Measurements from ENCODE around the gene CPNE7. TPM values are rescaled to one million over a fixed set of nuclear protein-coding genes. Genes with fewer than 3 reads are reported as not detected.

CPNE7 gene
- total and polyA plus RNA-seq, 2 donors (not counting 1 experiment from before 2014, with no cell fraction given) = 10.2 to 53.0 TPM

DNA sequence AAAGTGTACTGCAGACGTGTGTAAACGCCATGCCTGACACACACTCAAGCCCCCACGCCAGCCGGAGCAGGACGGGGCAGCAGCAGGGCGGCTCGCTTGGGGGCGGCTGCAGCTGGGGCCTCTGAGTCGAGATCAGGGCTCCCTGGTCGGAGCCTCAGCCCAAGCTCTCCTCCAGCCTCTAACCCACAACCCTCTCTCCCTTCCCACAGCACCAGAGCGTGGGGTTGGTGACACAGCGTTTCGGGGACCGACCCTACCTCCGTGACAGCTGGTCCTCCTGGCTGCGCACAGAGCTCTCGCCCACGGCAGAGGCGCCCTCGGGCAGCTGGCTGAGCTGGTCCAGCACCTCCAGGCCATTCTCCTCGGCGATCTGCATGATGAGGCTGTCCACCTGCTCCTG lies 70.7 kb downstream of the CPNE7 start:
- H3K36me3 ChIP-seq (ENCODE audit: control insufficient read depth, insufficient read depth, low read length) = peaks cover 23% of the 10 kb centered on the region
- H3K9ac ChIP-seq (ENCODE audit: insufficient read depth, low read length) = no peak overlapping the region
- H2AFZ ChIP-seq (ENCODE audit: low read length) = no peak overlapping the region
- no peak overlapping the region for H3K4me2 ChIP-seq (ENCODE audit: extremely low read depth, insufficient read depth, low read length)
- peaks cover 2% of the 10 kb centered on the region for H3K79me2 ChIP-seq (ENCODE audit: control insufficient read depth, insufficient read depth, low read length)
- H4K20me1 ChIP-seq (ENCODE audit: control insufficient read depth, extremely low read depth, insufficient read depth, low read length) = no peaks in the 10 kb centered on the region
- H3K9me3 ChIP-seq (ENCODE audit: control insufficient read depth, insufficient read depth, low read depth, low read length) = no peaks in the 10 kb centered on the region
- no peaks in the 10 kb centered on the region for H3K27me3 ChIP-seq (ENCODE audit: control insufficient read depth, insufficient read depth, low read length)
- no peak overlapping the region for H3K4me3 ChIP-seq (replicated peaks in 1 of 4; ENCODE audit: control extremely low read depth in 1 of 4, insufficient read depth in 1 of 4, low read depth in 3 of 4, low read length in 4 of 4)
- no peak overlapping the region for H3K27ac ChIP-seq (ENCODE audit: insufficient read depth, low read length)
- no peak for DNase-seq (ENCODE audit: low read depth in 2 of 2)
- H3K4me1 ChIP-seq (ENCODE audit: control insufficient read depth, extremely low read depth, insufficient read depth, low read length) = no peaks in the 10 kb centered on the region
- no peak for TF ChIP-seq EZH2 (IDR thresholded peaks at IDR 0.05; ENCODE audit: low read length, missing control alignments)
- TF ChIP-seq, protein P1, sequence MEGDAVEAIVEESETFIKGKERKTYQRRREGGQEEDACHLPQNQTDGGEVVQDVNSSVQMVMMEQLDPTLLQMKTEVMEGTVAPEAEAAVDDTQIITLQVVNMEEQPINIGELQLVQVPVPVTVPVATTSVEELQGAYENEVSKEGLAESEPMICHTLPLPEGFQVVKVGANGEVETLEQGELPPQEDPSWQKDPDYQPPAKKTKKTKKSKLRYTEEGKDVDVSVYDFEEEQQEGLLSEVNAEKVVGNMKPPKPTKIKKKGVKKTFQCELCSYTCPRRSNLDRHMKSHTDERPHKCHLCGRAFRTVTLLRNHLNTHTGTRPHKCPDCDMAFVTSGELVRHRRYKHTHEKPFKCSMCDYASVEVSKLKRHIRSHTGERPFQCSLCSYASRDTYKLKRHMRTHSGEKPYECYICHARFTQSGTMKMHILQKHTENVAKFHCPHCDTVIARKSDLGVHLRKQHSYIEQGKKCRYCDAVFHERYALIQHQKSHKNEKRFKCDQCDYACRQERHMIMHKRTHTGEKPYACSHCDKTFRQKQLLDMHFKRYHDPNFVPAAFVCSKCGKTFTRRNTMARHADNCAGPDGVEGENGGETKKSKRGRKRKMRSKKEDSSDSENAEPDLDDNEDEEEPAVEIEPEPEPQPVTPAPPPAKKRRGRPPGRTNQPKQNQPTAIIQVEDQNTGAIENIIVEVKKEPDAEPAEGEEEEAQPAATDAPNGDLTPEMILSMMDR (conservative IDR thresholded peaks at IDR 0.05 in 1 of 2, IDR thresholded peaks at IDR 0.05 in 1 of 2; ENCODE audit: low read depth in 1 of 2, low read length in 2 of 2) = no peak

Other genes starting within 250 kb of the CPNE7 start
- gene ANKRD11, start 85.2 kb upstream of the CPNE7 start, total RNA-seq = 39.8 and 71.2 TPM in 2 replicates
- 41.5 and 48.8 TPM in 2 replicates for gene ANKRD11, start 85.2 kb upstream of the CPNE7 start, polyA plus RNA-seq
- 83.5 and 107 TPM in 2 replicates for gene SPG7, start 67.4 kb upstream of the CPNE7 start, total RNA-seq
- gene SPG7, start 67.4 kb upstream of the CPNE7 start, polyA plus RNA-seq = 35.1 and 53.3 TPM in 2 replicates
- gene RPL13, start 15.1 kb upstream of the CPNE7 start, total RNA-seq = 3,823 and 3,824 TPM in 2 replicates
- gene RPL13, start 15.1 kb upstream of the CPNE7 start, polyA plus RNA-seq = 1,441 and 1,442 TPM in 2 replicates
- gene DPEP1, start 37.9 kb downstream of the CPNE7 start, total RNA-seq = under 0.01 and 0.17 TPM in 2 replicates
- not detected in 2 replicates for gene DPEP1, start 37.9 kb downstream of the CPNE7 start, polyA plus RNA-seq
- 60.9 and 66.2 TPM in 2 replicates for gene CHMP1A, start 82.0 kb downstream of the CPNE7 start, total RNA-seq
- 61.0 and 65.3 TPM in 2 replicates for gene CHMP1A, start 82.0 kb downstream of the CPNE7 start, polyA plus RNA-seq
- gene SPATA33, start 82.1 kb downstream of the CPNE7 start, total RNA-seq = 1.5 and 2.0 TPM in 2 replicates
- gene SPATA33, start 82.1 kb downstream of the CPNE7 start, polyA plus RNA-seq = 2.8 and 5.2 TPM in 2 replicates
- gene CDK10, start 110.9 kb downstream of the CPNE7 start, total RNA-seq = 37.5 and 41.9 TPM in 2 replicates
- gene CDK10, start 110.9 kb downstream of the CPNE7 start, polyA plus RNA-seq = 22.9 and 27.3 TPM in 2 replicates
- 7.3 and 10.3 TPM in 2 replicates for gene SPATA2L, start 125.9 kb downstream of the CPNE7 start, total RNA-seq
- 1.7 and 1.8 TPM in 2 replicates for gene SPATA2L, start 125.9 kb downstream of the CPNE7 start, polyA plus RNA-seq
- gene VPS9D1, start 145.1 kb downstream of the CPNE7 start, total RNA-seq = 7.2 and 13.0 TPM in 2 replicates
- 6.3 and 6.4 TPM in 2 replicates for gene VPS9D1, start 145.1 kb downstream of the CPNE7 start, polyA plus RNA-seq
- gene ZNF276, start 145.8 kb downstream of the CPNE7 start, total RNA-seq = 12.7 and 12.8 TPM in 2 replicates
- 6.2 and 7.3 TPM in 2 replicates for gene ZNF276, start 145.8 kb downstream of the CPNE7 start, polyA plus RNA-seq
- 1.8 and 5.1 TPM in 2 replicates for gene FANCA, start 240.9 kb downstream of the CPNE7 start, total RNA-seq
- 6.9 and 26.1 TPM in 2 replicates for gene FANCA, start 240.9 kb downstream of the CPNE7 start, polyA plus RNA-seq